K562 (cell line): Measurements from ENCODE around the gene HBQ1. TPM values are rescaled to one million over a fixed set of nuclear protein-coding genes. Genes with fewer than 3 reads are reported as not detected.

ENCODE experiments used
- ATAC-seq: fragments of 200-7000 bp; cut with Tn5 transposase; 3 replicates; pipeline ENCODE4 v1.9.1; 2020; ENCODE audit warnings: moderate library complexity
- BruUV-seq: library from RNA; stranded (reverse); fragments of 400-500 nt; replicated peaks from 2 replicates; lab custom pipeline; 2021; lab: Mats Ljungman, UMichigan
- CTCF ChIA-PET: fragments of 300-600 bp; formaldehyde crosslinking; extraction: SDS; loops from one replicate; lab custom pipeline; 2021; ENCODE audit warnings: low intra/inter-chr PET ratio; lab: Yijun Ruan, JAX
- POLR2A ChIA-PET: fragments of 300-600, 350-650 bp; sonication (Branson Sonifier 250); formaldehyde crosslinking; extraction: SDS; loops from one replicate; lab custom pipeline; 2021; ENCODE audit warnings: antibody characterized with exemption, inconsistent platforms; lab: Yijun Ruan, JAX
- DNase-seq, 4 experiments: peaks; one replicate each; pipeline versions ENCODE4 v3.0.0 to v3.0.0-alpha.2; 2011 to 2018; ENCODE audit warnings: low spot score in 3 of 4, mixed read lengths in 3 of 4; ENCODE audit errors: extremely low read depth in 1 of 4
- FAIRE-seq: peaks from 2 replicates; lab custom pipeline; 2011; peaks lifted over from hg19 to GRCh38; lab: Jason Lieb, UNC
- H2AFZ ChIP-seq: 2 replicates; pipeline ENCODE4 v1.6.0; 2011; ENCODE audit warnings: low read depth, low read length, control low read depth, inconsistent platforms
- H3K27ac ChIP-seq: fragments of 200-600 bp; 3 replicates; pipeline ENCODE4 v1.8.0; 2011; ENCODE audit warnings: low read depth, mild to moderate bottlenecking, control low read depth, inconsistent platforms, low read length, moderate library complexity, mixed read lengths; ENCODE audit errors: extremely low read depth
- H3K27me3 ChIP-seq, 2 experiments: fragments of 300-600 bp in 1 of 2; 2 replicates in 1 of 2; 3 replicates in 1 of 2; pipeline versions ENCODE4 v1.6.0 to v1.8.0; 2011; ENCODE audit warnings: inconsistent platforms in 2 of 2, low read length in 2 of 2, mild to moderate bottlenecking in 1 of 2, mixed read lengths in 1 of 2, moderate library complexity in 1 of 2; ENCODE audit not compliant: control insufficient read depth in 2 of 2, insufficient read depth in 2 of 2
- H3K36me3 ChIP-seq: fragments of 300-600 bp; 3 replicates; pipeline ENCODE4 v1.8.0; 2011; ENCODE audit warnings: mild to moderate bottlenecking, low read length, inconsistent platforms; ENCODE audit not compliant: control insufficient read depth, insufficient read depth
- H3K4me1 ChIP-seq, 2 experiments: fragments of 200-600 bp in 1 of 2; replicated peaks in 1 of 2; 2 replicates in 1 of 2; 3 replicates in 1 of 2; pipeline versions ENCODE4 v1.5.1 to v1.8.0; 2011; ENCODE audit warnings: inconsistent platforms in 2 of 2, low read length in 2 of 2, mild to moderate bottlenecking in 1 of 2, mixed read lengths in 1 of 2, moderate library complexity in 1 of 2; ENCODE audit not compliant: control insufficient read depth in 2 of 2, insufficient read depth in 2 of 2
- H3K4me2 ChIP-seq: 2 replicates; pipeline ENCODE4 v1.6.1; 2011; ENCODE audit warnings: low read length, control low read depth, inconsistent platforms, mixed read lengths; ENCODE audit not compliant: insufficient read depth
- H3K4me3 ChIP-seq: fragments of 200-600 bp; sonication (generic), shearing (Covaris generic); 2 replicates; pipeline ENCODE4 v1.5.1; 2016; ENCODE audit warnings: control low read depth, inconsistent platforms
- H3K79me2 ChIP-seq: fragments of 200-600 bp; 3 replicates; pipeline ENCODE4 v1.8.0; 2011; ENCODE audit warnings: low read length, inconsistent platforms; ENCODE audit not compliant: control insufficient read depth, insufficient read depth
- H3K9ac ChIP-seq, 2 experiments: 2 replicates each; pipeline versions ENCODE4 v1.6.0 to v1.6.1; 2011; ENCODE audit warnings: low read depth in 2 of 2, low read length in 2 of 2, control low read depth in 1 of 2, inconsistent platforms in 1 of 2, mild to moderate bottlenecking in 1 of 2, mixed read lengths in 1 of 2; ENCODE audit not compliant: insufficient read depth in 1 of 2
- H3K9me1 ChIP-seq: one replicate; pipeline ENCODE4 v1.6.0; 2011; ENCODE audit warnings: inconsistent platforms, mild to moderate bottlenecking, low read length, moderate library complexity; ENCODE audit not compliant: control insufficient read depth, insufficient read depth
- H3K9me3 ChIP-seq: replicated peaks from 2 replicates; pipeline ENCODE4 v1.5.1; 2011; ENCODE audit warnings: low read depth, low read length, inconsistent platforms; ENCODE audit not compliant: control insufficient read depth, insufficient read depth
- H4K20me1 ChIP-seq: replicated peaks from 2 replicates; pipeline ENCODE4 v1.6.1; 2011; ENCODE audit warnings: low read length, inconsistent platforms, mixed read lengths; ENCODE audit not compliant: control insufficient read depth, insufficient read depth
- HDAC1 ChIP-seq, 2 experiments: fragments of 450-650 bp; IDR thresholded peaks; 2 replicates each; pipeline ENCODE4 v1.6.1; 2016 to 2017; ENCODE audit warnings: inconsistent platforms in 1 of 2, mild to moderate bottlenecking in 1 of 2, moderate library complexity in 1 of 2
- HDAC8 ChIP-seq: fragments of 450-650 bp; IDR thresholded peaks from 2 replicates; pipeline ENCODE4 v1.6.1; 2016; ENCODE audit warnings: mild to moderate bottlenecking, missing genetic modification characterization, moderate library complexity, missing compliant biosample characterization
- KAT7 ChIP-seq: sonication (generic); formaldehyde crosslinking; IDR thresholded peaks from 2 replicates; pipeline ENCODE4 v1.8.0; 2022; ENCODE audit warnings: missing genetic modification reagents, mild to moderate bottlenecking, borderline replicate concordance
- MAFF ChIP-seq: IDR thresholded peaks from 2 replicates; pipeline ENCODE4 v1.6.1; 2012; ENCODE audit warnings: low read length, improper control_type of control experiment
- NEUROD1 ChIP-seq: fragments of 150-350 bp; IDR thresholded peaks from 2 replicates; pipeline ENCODE4 v1.6.1; 2014; ENCODE audit warnings: borderline replicate concordance, low read length, low read depth; ENCODE audit not compliant: partially characterized antibody
- RBBP5 ChIP-seq: fragments of 200-600 bp; sonication (generic); IDR thresholded peaks from 2 replicates; pipeline ENCODE4 v1.6.1; 2012; ENCODE audit warnings: borderline replicate concordance, mild to moderate bottlenecking, low read length, control low read depth, inconsistent platforms; ENCODE audit not compliant: insufficient read depth, poor library complexity, severe bottlenecking
- SMAD4 ChIP-seq: fragments of 250-450 bp; sonication (Bioruptor Pico); conservative IDR thresholded peaks from 2 replicates; pipeline ENCODE4 v1.8.0; 2021; ENCODE audit warnings: inconsistent platforms, mild to moderate bottlenecking, moderate library complexity
- SMARCA4 ChIP-seq: fragments of 450-650 bp; IDR thresholded peaks from 2 replicates; pipeline ENCODE4 v1.6.1; 2016
- TRIM24 ChIP-seq, 2 experiments: fragments of 450-650 bp; IDR thresholded peaks; 2 replicates each; pipeline ENCODE4 v1.6.1; 2016
- XRCC4 ChIP-seq: IDR thresholded peaks from one replicate; pipeline ENCODE4 v1.6.1; 2011; ENCODE audit not compliant: insufficient read depth, insufficient read length; ENCODE audit errors: extremely low read depth
- ZNF24 ChIP-seq: fragments of 450-650 bp; IDR thresholded peaks from 2 replicates; pipeline ENCODE4 v1.6.1; 2016
- ZNF507 ChIP-seq: conservative IDR thresholded peaks from 2 replicates; pipeline ENCODE4 v1.6.1; 2017; ENCODE audit warnings: missing genetic modification characterization, missing compliant biosample characterization
- ZNF717 ChIP-seq: fragments of 250-450 bp; sonication (Bioruptor Pico); IDR thresholded peaks from 2 replicates; pipeline ENCODE4 v1.5.0; 2021
- WGBS: fragments of 100-300 bp; shearing (Covaris generic); methylation state at CpG from one replicate; pipeline ENCODE4 v1.1.6; 2016; ENCODE audit warnings: low coverage, mixed read lengths; ENCODE audit not compliant: insufficient coverage; ENCODE audit errors: missing lambda C conversion rate; 5-methylcytosine and 5-hydroxymethylcytosine counted together
- in situ Hi-C: fragments of 300-500 bp; cut with MboI; formaldehyde crosslinking; loops from 4 replicates; pipeline ENCODE4 v1.15.0; 2018; ENCODE audit warnings: inconsistent platforms, mixed read lengths
- intact Hi-C: fragments of 100-400 bp; cut with micrococcal nuclease; formaldehyde crosslinking; loops from 2 replicates; pipeline ENCODE4 v1.14.2; 2022
- polyA plus RNA-seq, 8 experiments: library from polyadenylated mRNA; depleted of rRNA in 4 of 8; stranded (reverse) in 5 of 8; unstranded in 3 of 8; fragments of >200 nt; fragmentation: Nextera tagmentation in 2 of 8; fragmentation: Illumina TruSeq in 1 of 8; extraction: Ambion mirVana in 2 of 8; extraction: Trizol in 1 of 8; gene quantifications; 2 replicates each; pipeline versions ENCODE4 v1.2.1 to v1.2.3, GENCODE V29; 2011 to 2014; ENCODE audit warnings: inconsistent platforms in 1 of 8, missing spikeins in 1 of 8
- total RNA-seq, 7 experiments: library from RNA; depleted of rRNA in 6 of 7; stranded (reverse); fragments of >200 nt in 6 of 7; fragmentation: Illumina TruSeq in 2 of 7; extraction: Trizol in 2 of 7; gene quantifications; 2 replicates each; pipeline versions ENCODE4 v1.2.1 to v1.2.3, GENCODE V29; 2011 to 2021; ENCODE audit warnings: low replicate concordance in 1 of 7

HBQ1 gene
- total and polyA plus RNA-seq, 9 of the 15 experiments (the other 6 are each of a cell fraction or from before 2014, with no cell fraction given), result 2.3 to 190 (median 19.8) TPM

GRCh38 chr16:185691-186090, 5.4 kb downstream of the HBQ1 start:
- BruUV-seq, result no TSS peak
- ChIA-PET POLR2A (interaction anchor here (0.6 to 1.3 kb wide), 4 partner anchors 17 to 133 kb away, joined by 3 read pairs; partner anchors contain the start of gene POLR3K), CTCF (no interaction called here)
- H4K20me1 ChIP-seq, result 0 out of 2 replicates have a peak, but pooled peaks cover 6% of the 10 kb centered on the region
- intact Hi-C loops, result no loop called here
- H3K9me3 ChIP-seq, result peaks cover 2% of the 10 kb centered on the region; the same call in 1 of the 2 replicates
- peaks cover 9 to 41% of the 10 kb centered on the region in 2 experiments; a peak in 4 of 5 replicates for H3K4me1 ChIP-seq
- no peak for FAIRE-seq
- H3K4me2 ChIP-seq, result no peak overlapping the region
- H3K36me3 ChIP-seq, result peaks cover 51% of the 10 kb centered on the region
- H3K9me1 ChIP-seq, result peaks cover 3% of the 10 kb centered on the region
- H2AFZ ChIP-seq, result no peak overlapping the region
- DNase-seq, result no peak
- H3K9ac ChIP-seq, result 0 out of 4 replicates have a peak overlapping the region, but pooled peaks of 1 of the 2 experiments have one; percentile 36
- ATAC-seq, result no peak
- H3K27me3 ChIP-seq, result no peaks in the 10 kb centered on the region
- H3K79me2 ChIP-seq, result peaks cover 12% of the 10 kb centered on the region
- H3K27ac ChIP-seq, result no peak overlapping the region
- in situ Hi-C loops, result no loop called here
- 86% methylated on average over 9 of the region's 11 CpGs for WGBS
- TF ChIP-seq HDAC8 (tag) (no peak), ZNF507 (tag) (no peak), TRIM24 (IDR thresholded peaks at IDR 0.05) (no peak), NEUROD1 (no peak), ZNF717 (CRISPR knock-in tag) (no peak), SMARCA4 (no peak), XRCC4 (no peak), HDAC1 (IDR thresholded peaks at IDR 0.05) (no peak), ZNF24 (no peak), KAT7 (CRISPR knock-in tag) (no peak), SMAD4 (CRISPR knock-in tag) (no peak), RBBP5 (no peak), MAFF (no peak)
- no peak overlapping the region for H3K4me3 ChIP-seq
